GM19238 (cell line): ENCODE results near the gene VAV2.
"Not testable (repeated sequence)": the region's sequence is repeated elsewhere in the genome, so short reads cannot be mapped to it uniquely, and the experiment has no call there.

Experiments
- DNase-seq: peaks from one replicate; pipeline ENCODE4 v3.0.0; 2011; ENCODE audit warnings: low spot score; ENCODE audit not compliant: insufficient read length

The VAV2 gene

GRCh38 chr9:133752739-133753446, 239.2 kb downstream of the VAV2 start:
- no peak for DNase-seq

GRCh38 chr9:133750982-133751649, 241.0 kb downstream of the VAV2 start:
- DNase-seq = no peak

- DNase-seq = no peak
Measured at GRCh38 chr9:133747309-133747708, 244.8 kb downstream of the VAV2 start.

- DNase-seq = not testable (repeated sequence)
Measured at GRCh38 chr9:133744528-133744927, 247.6 kb downstream of the VAV2 start.

- DNase-seq = peak; percentile 83
Measured at GRCh38 chr9:133742849-133743444, 249.2 kb downstream of the VAV2 start.

- DNase-seq = no peak
Measured at GRCh38 chr9:133742251-133742650, 249.9 kb downstream of the VAV2 start.

GRCh38 chr9:133741716-133742115, 250.4 kb downstream of the VAV2 start:
- DNase-seq = no peak

- DNase-seq = no peak
Measured at GRCh38 chr9:133740911-133741310, 251.2 kb downstream of the VAV2 start.

GRCh38 chr9:133739408-133740280, 252.5 kb downstream of the VAV2 start:
- DNase-seq = no peak

- DNase-seq = no peak
Measured at GRCh38 chr9:133738640-133739225, 253.4 kb downstream of the VAV2 start.

GRCh38 chr9:133737774-133738639, 254.1 kb downstream of the VAV2 start, which contains the start of gene SARDH:
Gene SARDH, minus strand, starts transcription at chr9:133738352. Its CDS starts 4,179 bp downstream, at chr9:133734173.
- peak; percentile 63 for DNase-seq

- DNase-seq = no peak
Measured at GRCh38 chr9:133737071-133737773, 254.9 kb downstream of the VAV2 start.

- no peak for DNase-seq
Measured at GRCh38 chr9:133735931-133736330, 256.2 kb downstream of the VAV2 start.

- no peak for DNase-seq
Measured at GRCh38 chr9:133735415-133735775, 256.7 kb downstream of the VAV2 start.

- no peak for DNase-seq
Measured at GRCh38 chr9:133734590-133735414, 257.3 kb downstream of the VAV2 start.

- DNase-seq = no peak
Measured at GRCh38 chr9:133733796-133734533, 258.2 kb downstream of the VAV2 start.

GRCh38 chr9:133733421-133733795, 258.7 kb downstream of the VAV2 start:
- no peak for DNase-seq
